UCSD-AML1 (cell line): ENCODE results near the gene ECE1.
A peak's percentile ranks its signal among the peaks of the same experiment; 100 is the strongest.
"Not testable (repeated sequence)": the region's sequence is repeated elsewhere in the genome, so short reads cannot be mapped to it uniquely, and the experiment has no call there.

Experiments used
- DNase-seq: peaks from one replicate; lab custom pipeline; 2025; ENCODE audit not compliant: unreplicated experiment; lab: John Stamatoyannopoulos, UW

Gene ECE1

DNA sequence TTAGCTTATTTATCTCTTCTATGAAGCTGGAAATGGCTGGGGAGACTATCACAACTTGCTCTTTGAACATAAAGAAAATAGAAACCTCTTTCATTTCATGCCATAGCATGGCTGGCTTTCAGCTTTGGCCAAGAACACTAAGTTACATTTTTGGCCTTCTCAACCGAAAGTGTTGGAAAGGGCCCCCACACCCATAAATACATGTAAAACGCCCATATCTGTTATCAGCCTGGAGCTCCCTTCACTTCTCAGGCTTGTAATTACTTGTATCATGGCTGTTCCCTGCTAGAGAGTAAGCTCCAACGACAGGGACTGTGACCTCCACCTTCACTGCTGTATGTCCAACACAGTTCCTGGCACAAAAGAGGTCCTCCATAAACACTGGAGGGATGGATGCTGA is 100.8 kb downstream of the ECE1 start:
- DNase-seq: no peak

DNA sequence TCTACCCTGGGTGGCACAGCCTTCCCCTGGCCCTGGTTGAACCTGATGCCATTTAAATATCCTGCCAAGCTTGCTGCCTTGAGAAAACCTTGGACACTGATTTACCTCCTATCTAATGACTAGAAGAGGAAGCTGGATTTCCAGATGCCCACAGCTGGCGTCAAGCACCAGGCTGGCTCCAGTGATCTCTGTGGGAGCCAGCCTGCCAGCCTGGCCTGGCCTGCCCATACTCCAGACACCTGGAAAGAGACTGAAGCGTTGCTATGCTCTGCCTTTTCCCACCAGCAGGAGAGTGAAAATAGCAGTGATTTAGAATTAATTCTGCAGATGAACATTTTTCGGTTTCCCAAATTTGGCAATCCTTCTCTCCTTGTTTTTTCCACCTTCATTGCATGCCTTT is 102.0 kb downstream of the ECE1 start:
- no peak for DNase-seq

DNA sequence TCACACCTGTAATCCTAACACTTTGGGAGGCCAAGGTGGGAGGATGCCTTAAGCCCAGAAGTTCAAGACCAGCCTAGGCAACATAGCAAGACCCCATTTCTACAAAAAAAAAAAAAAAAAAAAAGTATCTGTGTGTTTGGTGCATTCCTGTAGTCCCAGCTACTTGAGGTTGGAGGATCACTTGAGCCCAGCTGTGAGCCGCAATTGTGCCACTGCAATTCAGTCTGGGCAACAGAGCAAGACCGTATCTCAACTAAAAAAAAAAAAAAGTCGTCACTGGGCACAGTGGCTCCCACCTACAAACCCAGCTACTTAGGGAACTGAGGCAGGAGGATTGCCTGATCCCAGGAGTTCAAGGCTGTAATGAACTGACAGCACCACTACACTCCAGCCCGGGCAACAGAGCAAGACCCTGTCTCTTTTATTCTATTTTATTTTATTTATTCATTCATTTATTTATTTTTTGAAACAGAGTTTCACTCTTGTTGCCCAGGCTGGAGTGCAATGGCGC is 105.0 kb downstream of the ECE1 start:
- DNase-seq: no peak

DNA sequence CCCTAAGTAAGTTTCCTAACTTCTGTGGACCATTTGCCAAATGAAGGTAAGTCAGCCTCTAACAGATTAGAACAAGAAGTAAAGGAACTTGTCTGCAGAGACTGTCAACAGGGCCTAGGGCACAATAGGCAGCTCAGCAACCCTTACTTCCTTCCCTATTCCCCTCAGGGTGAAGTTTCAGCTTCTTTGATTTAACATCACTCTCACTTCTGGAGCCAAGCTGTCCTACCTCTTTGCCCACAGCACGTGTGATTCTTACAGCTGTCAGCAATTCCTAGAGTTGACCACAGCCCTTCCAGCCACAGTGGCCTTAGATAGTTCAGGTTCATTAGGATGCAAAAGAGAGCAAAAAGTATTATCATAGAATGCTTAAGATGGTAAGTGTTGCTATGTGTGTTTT is 106.0 kb downstream of the ECE1 start:
- peak; percentile 22 for DNase-seq

DNA sequence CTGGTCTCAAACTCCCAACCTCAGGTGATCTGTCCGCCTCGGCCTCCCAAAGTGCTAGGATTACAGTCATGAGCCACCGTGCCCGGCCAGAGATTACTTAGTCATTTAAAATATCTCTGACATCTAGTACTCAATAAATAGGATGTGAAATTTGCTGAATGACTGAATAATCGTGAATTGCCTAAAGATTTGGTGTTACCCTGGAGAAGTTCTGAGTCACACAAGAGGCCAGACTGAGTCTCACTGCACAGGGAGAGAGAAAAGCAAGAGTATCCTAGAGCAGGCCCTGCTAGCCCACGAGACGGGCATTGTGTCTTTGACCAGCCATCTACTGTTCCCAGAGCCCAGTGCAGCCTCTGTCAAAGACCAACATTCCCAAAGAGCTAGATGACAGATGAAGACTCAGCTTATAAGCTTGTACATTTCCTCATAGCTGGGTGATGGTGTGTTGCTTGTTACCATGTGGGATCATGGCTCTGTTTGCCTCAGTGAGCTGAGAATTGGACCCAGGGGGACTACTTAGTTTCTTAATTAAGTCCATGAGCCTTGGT is 108.0 kb downstream of the ECE1 start:
- DNase-seq: no peak

DNA sequence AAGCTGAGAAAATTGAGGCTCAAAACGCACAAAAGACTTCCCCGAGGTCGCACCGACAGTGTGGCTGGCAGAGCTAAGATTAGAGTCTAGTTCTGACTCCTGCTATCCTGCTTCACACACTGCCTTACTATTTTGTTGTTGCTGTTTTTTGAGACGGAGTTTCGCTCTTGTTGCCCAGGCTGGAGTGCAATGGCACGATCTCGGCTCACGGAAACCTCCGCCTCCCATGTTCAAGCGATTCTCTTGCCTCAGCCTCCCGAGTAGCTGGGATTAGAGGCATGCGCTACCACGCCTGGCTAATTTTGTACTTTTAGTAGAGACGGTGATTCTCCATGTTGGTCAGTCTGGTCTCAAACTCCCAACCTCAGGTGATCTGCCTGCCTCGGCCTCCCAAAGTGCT is 112.0 kb downstream of the ECE1 start:
- not testable (repeated sequence) for DNase-seq

DNA sequence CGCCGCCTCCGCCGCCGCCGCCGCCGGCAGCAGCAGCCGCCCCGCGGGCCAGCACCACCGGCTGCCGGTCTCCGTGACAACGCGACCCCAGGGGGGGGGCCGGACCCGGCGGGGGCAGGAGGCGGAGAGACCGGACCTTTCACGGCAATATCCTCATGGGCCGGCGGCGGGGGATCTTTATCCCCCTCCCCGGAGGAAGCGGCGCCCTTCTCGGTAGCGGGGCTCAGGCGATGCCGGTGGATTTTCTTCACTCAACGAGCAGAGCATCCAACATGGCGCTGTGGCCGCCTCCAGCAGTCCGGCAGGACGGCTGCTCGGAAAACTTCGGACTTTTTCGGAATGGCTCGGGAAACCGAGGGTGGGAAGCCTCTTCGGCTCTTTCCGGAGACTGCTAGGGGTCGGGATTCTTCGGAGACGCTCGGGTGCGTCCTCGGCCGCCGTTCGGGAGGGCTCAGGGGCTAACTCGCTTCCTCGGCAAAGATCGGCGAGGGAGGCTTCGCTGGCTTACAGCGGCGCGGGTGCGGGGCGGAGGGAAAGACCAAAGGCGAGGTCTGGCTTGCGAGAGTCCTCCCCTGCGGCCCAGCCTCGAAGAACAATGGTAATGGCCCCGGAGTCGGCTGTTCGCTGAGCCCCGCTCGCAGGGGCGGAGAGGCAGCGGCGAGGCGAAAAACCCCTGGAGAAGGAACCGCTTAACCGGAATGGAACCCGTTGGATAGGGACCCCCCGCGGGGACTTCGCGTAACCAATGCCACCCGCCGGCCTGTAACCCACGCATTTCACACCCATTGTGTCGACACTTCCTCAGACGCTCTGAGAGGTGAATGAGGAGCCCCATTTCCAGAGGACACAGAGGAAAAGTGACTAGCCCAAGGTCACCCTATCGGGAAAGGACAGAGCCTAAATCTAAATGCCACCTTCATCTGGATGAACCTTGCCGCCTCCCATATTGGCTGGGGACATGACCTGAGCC is 113.4 kb downstream of the ECE1 start, which contains the start of gene EIF4G3:
TSS of gene EIF4G3 (minus strand) at position 312 of the 970 bp plus-strand sequence. CDS start 174,155 bp downstream, outside the sequence.
- peak; percentile 97 for DNase-seq

DNA sequence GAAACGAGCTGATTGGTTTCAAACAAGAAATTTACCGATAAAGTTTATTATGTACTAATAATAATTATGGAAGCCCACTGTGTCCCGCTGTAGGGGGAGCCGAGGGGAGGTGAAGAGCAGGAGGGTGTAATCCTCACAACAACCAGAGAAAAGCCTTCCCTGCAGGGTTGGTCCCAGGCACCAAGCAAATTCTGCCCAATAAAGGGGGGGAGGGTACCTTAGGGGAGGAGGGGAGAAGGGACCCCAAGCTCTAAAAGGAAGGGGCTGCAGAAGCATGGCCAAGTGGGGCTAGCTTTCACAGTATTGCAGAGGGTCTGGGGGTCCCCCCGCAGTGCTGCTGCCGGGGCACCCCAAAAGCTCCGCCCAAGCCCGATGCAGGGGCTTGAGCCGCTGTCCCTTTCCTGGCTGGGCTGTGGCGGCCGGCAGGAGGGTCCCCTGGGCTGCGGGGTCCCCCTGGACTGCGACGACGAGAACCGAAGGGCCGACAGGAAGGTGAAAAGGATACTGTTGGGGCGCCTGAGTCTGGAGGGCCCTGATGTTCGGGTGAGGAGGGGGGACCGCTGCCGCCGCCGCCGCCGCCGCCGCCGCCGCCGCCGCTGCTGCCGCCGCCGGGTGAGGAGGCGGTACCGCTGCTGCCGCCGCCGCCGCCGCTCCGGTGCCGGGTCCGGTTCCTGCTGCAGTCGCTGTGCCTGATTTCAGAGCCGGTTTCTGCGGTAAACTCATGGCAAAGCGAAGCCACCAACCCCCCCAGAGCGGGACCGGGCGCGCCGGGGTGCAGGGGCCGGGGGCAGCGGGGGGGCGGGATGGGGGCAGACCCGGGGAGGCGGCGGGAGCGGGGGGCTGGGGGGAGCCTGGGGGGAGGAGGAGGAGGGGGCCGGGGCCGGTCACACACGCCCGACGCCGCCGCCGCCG is 114.3 kb downstream of the ECE1 start:
- DNase-seq: peak; percentile 43

DNA sequence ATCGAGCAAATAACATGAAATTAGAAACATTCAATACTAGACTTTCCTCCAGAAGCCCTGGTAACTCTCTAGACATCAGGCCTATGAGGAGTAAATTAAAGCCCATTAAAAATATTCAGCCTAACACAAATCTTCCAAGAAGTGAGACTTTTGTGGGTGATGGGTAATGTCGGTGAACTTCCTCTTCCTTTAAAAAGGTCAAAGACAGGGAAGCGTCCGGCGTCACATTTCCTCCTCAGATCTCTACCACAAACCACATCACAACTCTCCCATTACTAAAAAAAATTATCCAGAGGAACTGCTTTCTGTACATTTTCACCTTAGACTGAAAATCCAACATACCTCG is 115.0 kb downstream of the ECE1 start:
- peak; percentile 45 for DNase-seq

DNA sequence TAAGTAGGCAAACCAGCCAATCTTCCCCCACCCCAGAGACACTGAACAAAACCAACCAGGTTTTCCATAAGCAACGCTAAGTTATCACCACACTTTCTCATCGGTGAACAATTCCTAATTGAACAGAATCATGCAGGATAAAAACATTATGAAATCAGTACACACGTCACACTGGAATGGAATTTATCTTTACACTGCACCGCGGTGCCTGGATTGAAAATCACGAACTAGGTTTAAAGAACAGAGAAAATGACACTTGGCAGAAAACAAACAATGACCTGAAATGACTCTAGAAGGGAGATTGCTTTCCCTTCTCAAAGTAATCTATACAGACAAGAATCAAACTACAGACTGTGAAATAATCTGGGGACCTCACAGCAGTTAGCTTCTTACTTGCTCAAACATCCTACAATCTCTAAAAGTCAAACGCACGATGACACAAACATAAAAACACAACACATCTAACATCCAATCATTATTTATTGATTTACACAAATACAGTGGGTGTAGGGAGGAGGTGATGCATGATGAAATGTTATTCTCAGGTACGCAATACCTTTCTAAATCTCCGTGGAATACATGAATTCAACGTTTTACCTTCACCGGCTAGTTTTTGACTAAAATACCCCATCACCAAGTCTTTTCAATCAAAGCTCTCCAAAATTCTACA is 115.5 kb downstream of the ECE1 start:
- no peak for DNase-seq

DNA sequence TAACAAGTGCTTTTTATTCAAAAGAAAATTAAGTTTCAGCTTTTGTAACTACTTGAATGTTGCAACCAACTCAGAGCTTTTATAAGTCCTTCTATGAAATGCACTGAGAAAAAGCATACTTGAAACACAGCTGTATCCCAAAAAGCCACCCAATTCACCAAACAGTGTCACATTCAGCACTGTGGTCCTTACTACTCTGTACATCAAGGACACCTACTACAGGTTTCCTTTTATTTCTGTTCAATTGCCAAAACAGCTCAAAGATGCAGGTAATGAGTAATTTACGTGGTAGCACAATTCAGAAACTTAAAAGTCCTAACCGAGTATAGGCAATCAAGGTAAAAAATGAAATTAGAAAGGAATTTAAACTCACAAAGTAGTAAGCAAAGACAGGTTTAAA is 116.0 kb downstream of the ECE1 start:
- DNase-seq: no peak

DNA sequence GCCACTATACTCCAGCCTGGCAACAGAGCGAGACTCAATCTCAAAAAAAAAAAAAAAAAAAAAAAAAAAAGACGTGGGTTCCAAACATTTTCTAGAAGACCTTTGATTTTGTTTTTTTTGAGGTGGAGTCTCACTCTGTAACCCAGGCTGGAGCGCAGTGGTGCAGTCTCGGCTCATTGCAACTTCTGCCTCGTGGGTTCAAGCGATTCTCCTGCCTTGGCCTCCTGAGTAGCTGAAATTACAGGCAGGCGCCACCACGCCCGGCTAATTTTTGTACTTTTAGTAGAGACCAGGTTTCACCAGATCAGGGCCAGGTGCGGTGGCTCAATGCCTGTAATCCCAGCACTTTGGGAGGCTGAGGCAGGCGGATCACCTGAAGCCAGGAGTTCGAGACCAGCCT is 117.2 kb downstream of the ECE1 start:
- DNase-seq: not testable (repeated sequence)

DNA sequence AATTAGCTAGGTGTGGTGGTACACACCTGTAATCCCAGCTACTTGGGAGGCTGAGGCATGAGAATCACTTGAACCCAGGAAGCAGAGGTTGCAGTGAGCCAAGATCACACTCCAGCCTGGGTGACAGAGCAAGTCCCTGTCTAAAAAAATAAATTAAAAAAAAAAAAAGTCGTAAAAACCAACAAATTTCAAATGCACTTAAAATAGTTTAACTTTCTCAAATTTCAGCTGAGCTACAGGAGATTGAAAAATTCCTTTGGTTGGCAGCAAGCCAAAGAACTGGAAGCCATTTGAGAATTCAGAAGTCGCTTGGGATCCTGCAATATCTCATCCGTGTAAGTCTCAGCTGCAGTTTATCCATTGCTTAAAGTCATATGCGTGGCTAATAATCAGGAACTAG is 119.4 kb downstream of the ECE1 start:
- not testable (repeated sequence) for DNase-seq

DNA sequence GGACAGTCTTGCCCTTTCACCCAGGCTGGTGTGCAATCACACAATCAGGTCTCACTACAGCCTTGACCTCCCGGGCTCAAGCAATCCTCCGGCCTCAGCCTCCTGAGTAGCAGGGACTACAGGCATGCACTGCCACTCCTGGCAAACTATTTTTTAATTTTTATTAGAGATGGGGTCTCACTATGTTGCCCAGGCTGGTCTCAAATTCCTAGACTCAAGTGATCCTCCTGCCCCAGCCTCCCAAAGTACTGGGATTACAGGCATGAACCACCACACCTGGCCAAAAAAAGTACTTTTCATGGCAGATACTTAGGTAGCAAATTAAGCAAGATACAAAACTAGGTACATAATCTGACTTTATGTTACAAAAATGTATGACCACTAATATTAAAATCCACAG is 121.8 kb downstream of the ECE1 start:
- no peak for DNase-seq
